Hindlimb muscle (tissue), 1 donor: ENCODE data around the gene CYP26B1. TPM values are rescaled to one million over a fixed set of nuclear protein-coding genes. Genes with fewer than 3 reads are reported as not detected.

Experiments used
- DNase-seq: peaks from one replicate; pipeline ENCODE4 v3.0.0-alpha.2; 2013
- polyA plus RNA-seq: library from polyadenylated mRNA; unstranded; fragments of 120-200 nt; gene quantifications from one replicate; pipeline ENCODE4 v1.2.1, GENCODE V29; 2013; ENCODE audit not compliant: insufficient read length

The CYP26B1 gene
- polyA plus RNA-seq, 1 donor, result 13.1 TPM

DNA sequence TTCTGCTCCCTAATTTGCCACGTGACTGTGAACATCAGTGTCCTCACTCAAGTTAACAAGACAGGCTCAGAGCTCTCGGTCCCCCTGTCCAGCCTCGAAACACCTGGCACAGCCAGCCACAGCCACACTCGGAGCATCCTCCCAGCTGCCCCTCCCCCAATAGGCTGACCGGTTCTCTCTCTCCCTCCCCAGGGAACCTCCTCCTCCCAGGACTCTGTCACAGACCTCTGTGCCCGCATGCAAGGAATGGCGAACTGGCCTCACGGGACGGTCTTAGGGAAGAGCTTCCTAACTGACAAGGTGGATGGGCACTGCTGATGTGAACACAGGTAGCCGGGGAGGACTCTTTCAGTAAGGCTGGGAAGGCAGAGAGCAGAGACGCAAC lies 18.8 kb downstream of the CYP26B1 start:
- no peak for DNase-seq

DNA sequence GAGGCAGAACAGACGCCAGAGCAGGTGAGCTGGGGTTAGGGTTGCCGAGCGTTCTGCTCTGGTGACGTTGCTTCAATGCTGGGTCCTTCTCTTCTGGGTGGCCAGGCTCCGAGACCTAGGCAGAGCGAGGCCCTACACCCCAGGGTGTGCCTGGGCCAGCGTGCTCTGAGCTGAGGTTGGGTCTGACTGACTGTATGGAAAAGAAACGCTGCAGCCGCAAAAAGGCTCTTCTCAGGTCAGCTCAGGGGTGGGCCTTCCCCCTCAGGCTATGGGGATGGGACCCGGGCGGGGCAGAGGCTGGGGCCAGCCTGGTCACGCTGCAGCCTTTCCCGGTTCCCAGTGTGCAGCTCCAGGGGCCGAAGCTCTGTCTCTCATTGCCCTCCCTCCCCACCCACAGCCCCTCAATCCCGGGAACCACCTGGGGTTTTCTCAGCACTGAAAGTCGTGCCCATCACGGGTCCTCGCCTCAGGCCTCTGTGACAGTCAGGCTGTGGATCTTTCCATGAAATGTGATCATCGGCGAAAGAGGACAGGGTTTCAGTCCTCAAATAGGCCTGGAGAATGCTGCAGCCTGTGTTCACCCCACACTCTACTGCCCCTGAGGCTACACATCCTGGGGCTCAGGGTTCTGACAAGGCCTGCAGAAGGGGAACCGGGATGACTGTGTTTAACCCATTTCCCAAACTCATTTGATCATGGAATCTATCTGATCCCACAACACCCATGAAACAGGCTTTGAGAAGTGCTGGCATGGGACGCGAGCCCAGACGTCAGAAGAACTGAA lies 19.4 kb downstream of the CYP26B1 start:
- no peak for DNase-seq

DNA sequence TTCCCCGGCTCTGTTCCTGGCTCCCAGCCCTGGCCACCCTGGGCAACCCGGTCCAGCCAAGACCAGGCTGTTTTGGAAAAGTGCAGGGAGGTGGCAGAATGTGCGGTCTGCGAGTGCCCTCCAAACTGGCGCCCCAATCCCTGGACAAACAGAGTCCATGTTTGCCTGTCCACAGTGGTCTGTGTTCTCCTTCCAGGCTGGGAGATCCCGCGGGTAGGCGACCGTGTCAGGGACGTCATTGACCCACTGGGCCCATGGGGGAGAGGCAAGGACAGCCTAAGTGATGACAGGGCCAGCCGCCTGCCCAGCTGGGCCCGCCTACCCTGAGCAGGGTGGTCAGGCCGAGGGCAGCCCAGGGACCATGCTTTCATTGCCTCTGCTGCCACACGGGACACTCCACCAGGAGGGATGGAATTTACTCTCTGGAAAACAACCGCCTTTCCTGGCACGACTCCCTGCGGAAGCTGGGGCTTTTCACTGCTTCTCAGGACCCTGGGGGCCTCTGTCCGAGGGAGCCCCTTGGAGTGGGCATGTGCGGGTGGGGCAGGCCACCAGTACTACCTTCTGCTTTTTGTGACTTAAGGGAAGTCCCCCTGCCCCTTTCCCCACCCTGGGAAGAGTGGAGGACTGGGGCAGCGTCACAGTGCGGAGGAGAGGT lies 20.1 kb downstream of the CYP26B1 start:
- no peak for DNase-seq

DNA sequence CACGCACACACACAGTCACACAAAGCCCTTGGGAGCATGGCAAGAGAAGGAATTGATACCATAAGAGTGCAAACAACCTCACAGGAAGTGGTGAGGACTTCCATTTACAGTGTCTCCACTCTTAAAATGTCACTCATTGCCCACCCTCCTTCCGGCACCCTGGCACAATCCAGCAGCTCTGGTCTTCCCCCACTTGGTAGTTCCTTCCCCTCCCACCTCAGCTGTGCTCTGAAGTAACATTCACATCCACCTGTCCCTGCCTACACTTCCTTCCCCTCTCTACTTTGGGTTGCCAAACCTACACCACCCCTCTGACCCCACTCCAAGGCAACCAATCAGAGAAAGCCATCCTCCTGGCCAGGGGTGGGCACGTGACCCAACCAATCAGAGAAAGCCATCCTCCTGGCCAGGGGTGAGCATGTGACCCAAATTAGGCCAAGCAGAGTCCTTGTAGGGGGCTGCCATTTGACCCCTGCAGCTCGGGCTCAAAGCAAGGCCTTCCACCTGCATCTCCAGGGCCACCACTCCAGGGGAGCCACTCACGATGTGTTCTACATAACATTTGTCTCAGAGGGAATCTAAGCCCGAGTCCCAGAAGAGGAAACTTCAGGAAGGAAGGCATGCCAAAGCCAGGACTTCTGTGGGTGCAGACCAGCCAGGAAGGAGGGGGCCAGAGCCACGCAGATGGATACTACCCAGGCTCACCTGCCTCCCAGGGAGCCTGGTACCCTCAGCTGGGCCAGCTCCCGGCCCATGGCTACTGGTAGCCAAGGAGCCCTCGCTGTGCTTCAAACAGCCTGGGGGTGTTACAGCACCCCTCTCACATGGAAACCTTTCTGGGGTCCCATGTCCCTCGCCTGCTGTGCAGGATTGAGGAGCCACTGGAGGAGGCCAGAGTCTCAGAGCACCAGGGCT lies 21.2 kb downstream of the CYP26B1 start:
- DNase-seq, result no peak

DNA sequence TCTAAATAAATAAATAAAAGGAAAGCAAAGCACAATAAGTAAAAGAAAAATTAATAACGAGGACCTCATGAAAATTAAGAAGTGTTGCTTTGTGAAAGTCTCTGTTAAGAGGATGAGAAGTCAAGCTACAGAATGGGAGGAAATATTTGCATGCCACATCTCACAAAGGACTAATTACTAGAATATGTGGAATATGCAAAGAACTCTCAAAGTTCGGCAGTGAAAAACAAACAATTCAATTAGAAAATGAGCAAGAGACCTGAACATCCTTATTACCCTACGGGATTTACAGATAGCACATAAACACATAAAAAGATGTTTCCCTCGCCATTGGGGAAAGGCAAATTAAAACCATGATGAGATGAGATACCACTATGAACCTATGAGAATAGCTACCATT lies 23.3 kb downstream of the CYP26B1 start:
- no peak for DNase-seq

DNA sequence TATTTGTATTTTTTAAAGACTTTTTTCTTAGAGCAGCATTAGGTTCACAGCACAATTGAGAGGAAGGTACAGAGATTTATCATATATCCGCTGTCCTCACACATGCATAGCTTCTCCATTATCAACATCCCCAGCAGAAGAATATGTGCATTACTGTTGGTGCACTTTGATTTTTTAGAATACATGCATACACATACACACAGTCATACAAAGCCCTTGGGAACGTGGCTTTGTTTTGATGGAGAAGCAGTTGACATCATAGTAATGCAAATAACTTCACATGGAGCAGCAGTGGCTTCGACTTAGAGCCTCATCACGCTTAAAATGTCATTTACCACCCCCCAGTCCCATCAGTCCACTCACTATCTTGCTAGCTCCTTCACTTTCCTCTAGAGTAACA lies 26.5 kb downstream of the CYP26B1 start:
- DNase-seq, result no peak

DNA sequence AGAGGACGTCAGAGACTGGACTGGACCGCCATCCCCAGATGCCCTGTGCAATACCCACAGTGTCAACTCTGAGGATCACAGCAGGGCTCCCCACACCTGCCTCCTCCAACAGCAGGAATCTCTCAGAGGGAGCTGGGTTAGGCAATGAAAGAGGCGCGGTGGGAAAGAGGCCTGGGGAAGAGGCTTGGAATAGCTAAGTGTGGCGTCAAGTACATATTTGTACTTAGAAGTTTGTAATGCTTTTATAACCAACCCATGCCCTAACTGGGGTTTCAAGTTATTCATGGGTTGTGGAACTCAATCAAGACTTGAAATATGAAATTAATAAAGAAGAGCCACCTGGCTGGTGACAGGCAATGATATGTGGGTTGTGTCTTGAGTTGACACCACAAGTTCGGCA lies 28.7 kb downstream of the CYP26B1 start:
- no peak for DNase-seq

DNA sequence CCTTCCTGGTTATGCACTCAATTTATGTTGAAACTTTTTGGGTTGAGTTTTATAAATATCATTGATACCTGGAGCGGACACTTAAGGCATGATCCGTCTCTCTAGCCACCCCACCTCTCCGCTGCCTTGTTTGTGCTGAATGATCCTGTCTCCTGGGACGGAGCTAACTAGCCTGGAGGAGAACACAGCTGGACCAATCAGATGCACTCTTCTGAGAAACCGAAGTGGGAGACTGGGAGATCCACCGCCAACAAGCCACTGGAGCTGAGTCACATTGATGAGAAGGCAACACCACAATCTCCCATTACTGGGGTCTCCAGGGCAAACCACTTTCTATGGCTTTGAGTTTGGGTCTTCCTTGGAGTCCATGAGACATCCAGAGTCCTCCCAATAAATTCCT lies 29.3 kb downstream of the CYP26B1 start:
- DNase-seq, result no peak

DNA sequence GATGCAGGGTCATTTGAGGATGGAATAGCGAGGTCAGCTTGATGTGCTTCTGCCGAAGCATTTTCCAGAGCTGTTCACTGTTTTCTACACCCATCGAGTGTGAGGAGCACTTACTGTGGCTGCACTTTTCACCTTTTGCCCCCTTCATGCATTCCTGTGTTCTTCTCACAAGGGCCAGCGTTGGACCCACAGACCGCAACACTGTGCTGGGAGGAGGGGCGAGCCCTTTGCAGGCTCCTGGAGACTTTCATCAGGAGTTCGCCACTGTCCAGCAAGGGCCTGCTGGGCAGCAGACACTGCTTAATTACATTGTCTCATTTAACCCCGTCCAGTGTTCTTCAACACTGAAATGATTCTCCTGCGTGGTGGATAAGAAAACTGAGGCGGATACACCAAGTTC lies 29.9 kb downstream of the CYP26B1 start:
- no peak for DNase-seq

DNA sequence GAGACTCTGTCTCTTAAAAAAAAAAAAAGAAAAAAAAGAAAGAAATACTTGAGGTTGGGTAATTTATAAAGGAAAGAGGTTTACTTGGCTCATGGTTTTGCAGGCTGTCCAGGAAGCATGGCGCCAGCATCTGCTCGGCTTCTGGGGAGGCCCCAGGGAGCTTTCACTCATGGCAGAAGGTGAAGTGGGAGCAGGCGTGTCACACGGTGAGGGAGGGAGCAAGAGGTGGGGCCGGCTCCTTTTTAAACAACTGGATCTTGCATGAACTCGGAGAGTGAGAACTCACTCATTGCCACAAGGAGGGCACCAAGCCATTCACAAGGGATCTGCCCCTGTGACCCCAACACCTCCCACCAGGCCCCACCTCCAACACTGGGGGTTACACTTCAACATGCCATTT lies 30.6 kb downstream of the CYP26B1 start:
- DNase-seq, result no peak

DNA sequence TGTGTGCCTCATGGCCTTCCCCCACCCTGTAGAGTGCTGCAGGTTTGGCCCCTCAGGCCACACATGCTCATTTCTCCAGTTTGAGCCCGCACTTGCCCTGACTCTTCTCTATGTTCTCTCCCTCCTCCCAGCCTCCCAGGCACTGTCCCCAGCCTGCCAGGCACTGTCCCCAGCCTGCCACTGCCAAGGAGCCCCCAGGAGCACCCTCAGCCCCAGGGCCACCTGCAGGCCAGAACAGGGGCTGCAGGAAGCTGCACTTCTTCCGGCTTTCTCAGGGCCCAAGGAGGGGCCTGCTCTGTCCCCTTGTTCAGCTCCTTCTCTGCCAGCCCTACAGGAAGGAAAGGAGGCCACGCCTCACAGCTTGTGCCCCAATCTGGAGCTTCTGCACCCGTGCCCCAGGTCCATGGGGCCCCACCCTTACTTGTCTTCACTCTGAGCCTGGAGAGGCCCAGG lies 31.6 kb downstream of the CYP26B1 start:
- DNase-seq, result no peak

DNA sequence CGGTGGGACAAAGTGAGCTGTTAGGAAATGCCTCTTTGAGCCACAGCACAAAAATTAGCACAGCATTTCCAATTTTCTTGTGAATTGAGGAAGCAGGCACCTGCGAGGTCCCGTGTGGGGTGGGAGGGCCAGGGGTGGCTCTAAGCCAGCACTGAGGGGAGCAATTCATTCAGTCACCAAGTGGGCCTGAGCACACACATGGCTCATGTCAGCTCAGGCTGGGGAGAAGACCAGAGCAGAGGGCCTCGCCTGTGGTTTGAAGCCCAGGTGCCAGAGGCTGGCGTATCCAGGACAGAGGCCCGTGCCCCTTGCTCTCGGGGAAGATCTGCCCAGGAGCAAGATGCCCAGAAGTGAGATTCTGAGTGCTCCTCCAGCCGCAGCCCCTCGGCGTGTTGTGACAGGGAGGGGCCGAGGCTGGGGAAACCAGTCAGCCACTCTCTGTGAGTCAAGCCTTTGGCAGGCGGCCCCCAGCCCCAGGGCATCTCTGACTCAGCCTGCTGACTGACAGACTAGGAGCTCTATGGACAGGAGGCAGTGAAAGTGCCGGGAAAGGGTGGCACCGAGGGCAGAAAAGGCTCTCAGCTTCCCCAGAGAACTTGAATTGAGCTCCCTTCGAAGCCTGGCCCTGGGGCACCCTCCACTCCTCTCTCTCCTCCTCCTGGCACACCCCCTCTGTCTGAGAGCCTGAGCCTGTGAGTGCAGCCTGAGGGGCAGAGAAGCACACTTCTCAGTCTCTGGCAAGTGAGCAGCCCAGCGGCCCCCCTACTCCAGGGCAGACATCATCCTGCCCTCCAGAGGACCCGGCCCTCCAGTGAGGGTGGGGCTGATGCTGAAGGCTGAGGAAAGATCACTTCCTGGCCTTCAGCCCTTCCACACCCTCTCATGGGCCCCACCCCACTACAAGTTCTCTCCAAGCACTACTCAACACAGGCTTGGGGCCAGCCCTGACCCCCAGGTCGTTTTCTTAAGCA lies 32.3 kb downstream of the CYP26B1 start:
- no peak for DNase-seq

DNA sequence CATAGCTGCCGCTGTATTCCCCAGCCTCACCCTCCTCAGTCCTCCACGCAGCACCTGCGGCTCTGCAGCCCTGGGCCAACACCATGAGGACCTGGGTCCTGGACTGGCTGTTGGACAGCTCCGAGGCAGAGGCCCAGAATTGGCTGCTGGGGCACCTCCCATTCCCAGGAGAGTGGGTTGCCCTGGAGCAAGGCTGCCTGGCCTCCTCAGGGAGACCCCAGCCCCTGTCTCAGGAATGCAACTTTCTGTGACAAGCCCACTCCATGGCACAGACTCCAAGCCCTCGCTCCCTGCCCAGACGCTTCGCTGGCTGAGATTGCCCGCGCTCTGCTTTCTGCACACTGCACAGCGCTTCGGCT lies 33.0 kb downstream of the CYP26B1 start:
- DNase-seq, result no peak

DNA sequence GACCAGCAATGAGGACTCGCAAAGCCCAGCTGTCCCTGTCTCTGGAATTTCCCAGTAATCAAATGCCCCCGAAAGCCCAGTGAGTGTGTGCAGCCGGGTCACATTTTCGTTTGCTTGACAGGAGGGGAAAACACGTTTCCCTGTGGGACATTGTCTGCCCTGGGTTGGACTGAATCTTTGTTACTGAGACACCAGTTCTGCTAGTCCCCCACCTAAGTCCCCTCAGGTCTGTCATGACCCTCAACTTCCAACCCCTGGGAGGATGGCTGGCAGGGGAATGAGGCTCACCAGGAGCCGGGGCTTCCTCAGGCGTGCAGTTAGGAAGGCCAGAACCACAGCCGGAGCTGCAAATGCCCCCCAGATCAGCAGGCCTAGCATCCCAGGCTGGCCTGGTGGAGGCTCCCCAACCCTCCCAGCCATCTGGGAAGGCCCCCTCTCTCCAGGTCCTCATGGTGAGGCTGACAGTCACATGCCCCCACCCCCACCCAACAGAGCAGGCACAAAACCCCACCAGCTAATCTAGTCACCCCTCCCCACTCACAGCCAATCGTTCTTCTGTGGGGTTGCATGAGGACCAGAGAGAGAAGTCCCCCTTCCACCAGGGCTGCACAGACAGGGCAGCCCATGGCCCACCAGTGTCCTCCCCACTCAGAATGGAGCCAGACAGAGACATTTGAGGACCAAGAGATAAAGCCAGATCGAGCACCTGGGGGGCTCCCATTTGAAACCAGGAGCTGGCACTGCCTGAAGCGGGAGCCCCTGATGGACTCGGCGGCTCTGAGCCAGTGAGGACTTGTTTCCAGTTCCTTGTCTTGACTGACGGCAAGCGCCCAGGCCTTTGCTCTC lies 33.6 kb downstream of the CYP26B1 start:
- no peak for DNase-seq

DNA sequence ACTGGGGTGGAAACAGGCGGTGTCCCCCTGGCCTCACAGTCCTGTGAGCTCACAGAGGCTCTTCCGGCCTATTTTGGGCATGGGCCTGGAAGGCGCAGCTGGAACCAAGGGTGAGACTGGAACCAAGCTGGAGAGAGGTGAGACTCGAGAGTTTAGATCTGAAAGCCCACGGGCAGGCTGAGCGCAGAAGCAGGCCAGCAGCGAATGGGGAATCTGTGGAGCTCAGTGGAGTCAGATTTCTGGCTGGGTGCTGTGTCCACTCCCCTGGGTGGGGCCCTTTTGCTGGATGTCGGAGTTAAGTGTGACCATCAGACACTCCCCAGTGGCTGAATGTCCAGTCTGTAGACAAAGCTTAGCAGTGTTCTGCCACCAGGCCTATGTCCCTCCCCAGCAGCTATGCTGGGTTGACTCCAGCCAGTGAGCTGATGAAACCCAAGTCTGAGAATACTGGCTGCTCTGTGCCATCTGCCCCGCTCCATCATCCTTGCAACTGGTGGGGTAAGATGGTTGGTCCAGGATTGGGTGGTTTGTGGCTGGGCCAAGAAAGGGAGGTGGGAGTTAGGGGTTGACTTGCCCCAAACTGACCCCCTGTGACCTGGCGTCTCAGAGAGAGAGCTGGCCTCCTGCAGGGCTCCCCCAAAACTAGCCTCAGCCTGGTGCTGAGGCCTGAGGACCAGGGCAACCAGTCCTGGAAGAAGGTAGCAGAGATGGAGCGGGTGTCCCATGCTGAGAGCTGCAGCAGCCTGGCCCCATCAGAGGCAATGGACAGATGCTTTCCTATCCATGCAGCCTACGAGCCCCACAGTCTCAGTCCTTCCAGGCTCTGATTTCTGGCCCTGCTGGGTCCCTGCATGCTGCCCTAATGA lies 34.4 kb downstream of the CYP26B1 start:
- DNase-seq, result no peak

DNA sequence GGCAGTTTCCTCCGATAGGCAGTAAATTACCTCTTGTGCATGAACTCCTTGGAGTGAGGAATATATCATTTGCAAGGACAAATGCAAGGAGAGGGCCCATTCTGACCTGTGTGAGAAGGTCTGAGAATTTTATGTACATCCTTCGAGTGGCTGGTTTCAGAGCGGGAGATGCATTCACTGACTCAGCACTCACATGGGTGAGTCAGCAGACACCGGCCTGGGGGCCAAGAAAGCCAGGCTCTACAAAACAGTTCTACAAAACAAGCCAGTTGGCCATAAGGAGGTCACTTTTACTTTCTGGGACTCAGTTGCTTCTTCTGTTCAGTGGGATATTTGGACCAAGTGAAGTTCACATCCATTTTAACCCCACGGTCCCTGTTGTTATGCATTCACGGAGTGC lies 35.3 kb downstream of the CYP26B1 start:
- DNase-seq, result no peak

DNA sequence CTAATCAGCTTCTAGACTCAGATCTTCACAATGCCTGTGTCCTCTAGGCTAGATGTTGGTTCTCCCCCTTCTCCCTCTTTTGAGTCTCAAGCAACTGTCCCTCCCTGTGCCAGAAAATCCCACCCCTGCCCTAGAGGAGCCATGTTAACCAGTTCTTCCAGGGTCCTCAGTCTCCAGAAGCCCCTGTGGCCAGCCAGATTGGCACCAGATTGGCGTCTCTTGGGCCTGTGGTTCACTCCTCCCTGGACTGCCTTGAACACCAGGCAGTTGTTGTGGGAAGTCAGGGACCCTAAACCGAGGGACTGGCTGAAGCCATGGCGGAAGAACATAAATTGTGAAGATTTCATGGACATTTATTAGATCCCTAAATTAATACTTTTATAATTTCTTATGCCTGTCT lies 36.6 kb downstream of the CYP26B1 start:
- no peak for DNase-seq

DNA sequence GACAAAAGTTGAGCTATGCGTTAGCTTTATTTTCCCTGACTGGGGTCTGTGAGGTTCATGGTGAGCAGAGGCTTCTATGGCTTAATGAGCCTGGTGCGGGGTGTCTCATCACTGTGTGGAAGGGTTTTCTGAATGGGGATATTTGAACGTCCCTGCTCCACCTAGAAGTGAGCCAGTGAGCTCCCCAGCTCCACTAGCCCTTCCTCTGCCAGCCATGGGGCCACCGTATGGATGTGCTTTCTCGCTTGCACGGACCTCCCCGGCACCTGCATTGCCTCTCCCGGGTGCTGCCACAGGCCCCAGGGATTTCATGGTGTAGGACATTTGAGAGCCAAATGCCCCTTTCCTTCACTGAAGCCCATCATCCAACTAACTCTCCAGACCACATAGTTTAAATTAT lies 37.8 kb downstream of the CYP26B1 start:
- DNase-seq, result no peak

DNA sequence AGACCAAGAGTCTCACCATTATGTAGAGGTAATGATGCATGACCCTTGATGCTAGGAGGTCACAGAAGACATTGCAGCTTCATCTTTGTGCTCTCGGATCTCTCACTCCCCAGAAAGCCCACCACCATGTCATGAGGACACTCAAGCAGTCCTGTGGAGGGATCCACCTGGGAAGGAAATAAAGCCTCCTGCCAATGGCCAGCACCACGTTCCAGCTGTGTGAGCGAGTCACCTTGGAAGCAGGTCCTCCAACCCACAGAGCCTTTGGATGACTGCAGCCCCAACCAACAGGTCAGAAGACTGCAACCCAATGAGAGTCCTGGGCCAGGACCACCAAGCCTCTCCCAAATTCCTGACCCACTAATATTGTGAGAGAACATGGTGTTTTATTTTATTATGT lies 38.4 kb downstream of the CYP26B1 start:
- DNase-seq, result no peak

DNA sequence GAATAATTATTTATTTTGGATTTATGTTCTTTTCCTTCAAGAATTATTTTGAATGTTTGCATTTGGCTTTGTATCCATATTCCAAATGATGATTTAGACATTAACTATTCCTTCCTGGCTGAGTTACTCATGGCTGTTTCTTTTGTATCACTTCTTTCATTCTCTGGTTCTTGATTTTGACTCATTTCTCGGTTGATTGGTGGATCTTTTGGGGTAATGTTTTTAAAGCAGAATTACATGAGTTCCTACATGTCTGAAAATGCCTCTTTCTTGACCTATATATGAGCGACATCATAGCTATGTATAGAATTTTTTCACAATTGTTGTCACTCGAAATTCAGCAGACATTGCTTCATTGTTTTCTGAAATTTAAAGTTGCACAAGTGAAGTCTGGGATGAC lies 39.5 kb downstream of the CYP26B1 start:
- no peak for DNase-seq
